ENCODE data around the gene ATP10B.
A peak's percentile ranks its signal among the peaks of the same experiment; 100 is the strongest.

The ATP10B gene

DNA sequence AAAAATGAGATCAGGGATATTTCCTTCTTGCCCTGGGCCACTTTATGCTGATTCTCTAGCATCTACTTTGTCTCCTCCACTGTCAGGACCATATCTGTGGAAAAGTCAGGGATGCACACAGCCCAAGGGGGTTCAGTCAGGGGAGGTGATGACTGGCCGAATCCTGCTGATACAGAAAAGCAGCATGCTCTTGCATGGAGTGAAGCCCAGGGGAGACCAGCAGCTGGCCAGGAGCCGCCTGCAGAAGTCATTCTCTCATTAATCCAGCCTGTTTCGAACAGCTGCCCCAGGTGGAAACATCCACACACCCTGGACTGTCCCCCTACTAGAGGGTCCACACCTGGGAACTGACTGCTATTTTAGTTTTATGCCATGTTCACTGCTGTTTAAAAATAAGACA, 177.1 kb downstream of the ATP10B start:
- H3K36me3 ChIP-seq (ENCODE audit: control insufficient read depth in 1 of 2, insufficient read depth in 2 of 2, low read length in 2 of 2) = no peaks in the 10 kb centered on the region
- no peaks in the 10 kb centered on the region for H3K4me1 ChIP-seq (ENCODE audit: control insufficient read depth in 1 of 2, insufficient read depth in 2 of 2, low read length in 2 of 2)
- no peak overlapping the region for H3K27ac ChIP-seq (ENCODE audit: low read length)
- no peak overlapping the region for H3K4me3 ChIP-seq (ENCODE audit: low read depth in 1 of 2, low read length in 2 of 2)
- H3K27me3 ChIP-seq (ENCODE audit: low read depth, low read length) = no peaks in the 10 kb centered on the region
- H3K9me3 ChIP-seq (ENCODE audit: control insufficient read depth in 1 of 2, low read length in 2 of 2) = no peaks in the 10 kb centered on the region

DNA sequence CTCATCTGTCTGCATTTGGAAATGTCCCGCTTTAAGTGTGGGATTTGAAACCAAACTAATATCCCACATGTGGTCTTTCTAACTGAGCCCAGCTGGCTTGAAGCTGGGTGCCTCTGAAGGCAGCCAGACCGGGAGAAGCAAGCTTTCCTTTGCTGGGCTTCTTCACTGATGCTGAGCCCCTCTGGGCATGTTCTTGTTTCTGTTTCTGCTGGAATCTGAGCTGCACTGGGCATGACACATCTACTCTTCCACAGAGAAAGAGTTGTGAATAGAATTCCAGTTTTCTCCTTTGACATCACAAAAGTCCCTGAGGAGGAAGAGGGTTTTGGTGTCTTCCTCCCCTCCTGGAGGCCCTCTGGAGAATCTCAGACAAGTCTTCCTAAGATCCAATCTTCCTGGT, 179.5 kb downstream of the ATP10B start:
- no peaks in the 10 kb centered on the region for H3K27me3 ChIP-seq (ENCODE audit: low read depth, low read length)
- no peaks in the 10 kb centered on the region for H3K9me3 ChIP-seq (ENCODE audit: control insufficient read depth in 1 of 2, low read length in 2 of 2)

DNA sequence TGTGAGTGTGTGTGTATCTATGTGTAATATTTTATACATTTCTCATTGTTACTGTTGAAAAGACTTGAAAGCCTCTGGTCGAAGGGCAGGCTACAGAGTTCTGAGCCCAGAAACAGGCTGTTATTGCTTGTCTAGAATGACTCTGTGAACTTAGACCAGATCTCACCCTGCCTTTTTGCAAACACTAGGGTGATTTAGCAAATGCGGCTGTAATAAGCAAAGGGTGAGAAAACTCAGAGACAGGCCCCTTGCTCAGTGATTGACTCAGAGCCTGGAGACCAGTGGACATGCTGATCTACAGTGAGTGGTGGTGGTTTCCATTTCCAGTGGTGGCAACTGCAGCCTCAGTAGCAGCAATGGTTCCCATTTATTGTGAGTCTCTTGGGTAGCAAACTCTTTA, 183.7 kb downstream of the ATP10B start:
- Histone ChIP-seq H3K9me3 (ENCODE audit: control insufficient read depth in 1 of 2, low read length in 2 of 2) (no peaks in the 10 kb centered on the region), H3K27me3 (ENCODE audit: low read depth, low read length) (no peaks in the 10 kb centered on the region), H3K27ac (ENCODE audit: low read length) (no peak overlapping the region), H3K4me1 (ENCODE audit: control insufficient read depth in 1 of 2, insufficient read depth in 2 of 2, low read length in 2 of 2) (no peaks in the 10 kb centered on the region), H3K36me3 (ENCODE audit: control insufficient read depth in 1 of 2, insufficient read depth in 2 of 2, low read length in 2 of 2) (no peaks in the 10 kb centered on the region), H3K4me3 (ENCODE audit: low read depth in 1 of 2, low read length in 2 of 2) (no peak overlapping the region)

More for the DNA sequence above, 179.5 kb downstream of the ATP10B start:
- H3K4me3 ChIP-seq (ENCODE audit: low read depth in 1 of 2, low read length in 2 of 2) = no peak overlapping the region
- H3K36me3 ChIP-seq (ENCODE audit: control insufficient read depth in 1 of 2, insufficient read depth in 2 of 2, low read length in 2 of 2) = no peaks in the 10 kb centered on the region
- H3K4me1 ChIP-seq (ENCODE audit: control insufficient read depth in 1 of 2, insufficient read depth in 2 of 2, low read length in 2 of 2) = no peaks in the 10 kb centered on the region
- no peak overlapping the region for H3K27ac ChIP-seq (ENCODE audit: low read length)

DNA sequence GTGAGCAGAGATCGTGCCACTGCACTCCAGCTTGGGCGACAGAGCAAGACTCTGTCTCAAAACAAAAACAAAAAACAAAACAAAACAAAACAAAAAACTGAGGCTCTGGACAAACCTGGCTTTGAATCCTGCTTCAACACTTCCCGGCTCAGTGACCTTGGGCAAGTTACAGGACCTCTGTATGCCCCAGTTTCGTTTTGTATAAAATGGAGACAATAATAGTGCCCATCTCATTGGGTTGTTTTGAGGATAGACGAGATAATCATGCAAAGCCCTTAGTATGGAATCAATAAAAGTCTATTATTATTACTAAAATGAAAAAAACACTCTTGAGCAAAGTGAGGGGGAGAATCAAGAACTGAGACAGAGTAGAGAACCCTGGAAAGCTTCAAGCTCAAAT, 184.9 kb downstream of the ATP10B start:
- Histone ChIP-seq H3K27ac (ENCODE audit: low read length) (no peak overlapping the region), H3K9me3 (ENCODE audit: control insufficient read depth in 1 of 2, low read length in 2 of 2) (no peaks in the 10 kb centered on the region), H3K4me1 (ENCODE audit: control insufficient read depth in 1 of 2, insufficient read depth in 2 of 2, low read length in 2 of 2) (no peaks in the 10 kb centered on the region), H3K4me3 (ENCODE audit: low read depth in 1 of 2, low read length in 2 of 2) (no peak overlapping the region), H3K36me3 (ENCODE audit: control insufficient read depth in 1 of 2, insufficient read depth in 2 of 2, low read length in 2 of 2) (no peaks in the 10 kb centered on the region), H3K27me3 (ENCODE audit: low read depth, low read length) (no peaks in the 10 kb centered on the region)

DNA sequence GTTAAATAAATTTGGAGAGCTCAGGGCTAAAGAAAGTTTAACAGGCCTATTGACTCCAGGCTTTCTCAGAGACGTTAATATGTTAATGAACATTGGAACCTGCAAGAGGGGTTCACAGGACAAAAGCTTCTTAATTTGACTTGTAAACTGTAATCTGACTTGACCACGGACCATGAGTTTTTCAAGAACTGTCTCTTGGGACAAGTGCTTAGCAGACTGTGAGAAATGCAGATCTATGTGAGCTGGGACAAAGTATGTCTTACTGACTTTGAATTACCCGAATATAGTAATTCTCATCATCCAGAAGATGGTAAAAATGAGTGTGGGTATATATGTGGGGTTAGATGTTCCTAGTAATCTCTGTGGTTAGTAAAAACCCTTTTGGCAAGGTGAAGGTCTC, 186.6 kb downstream of the ATP10B start:
- H3K36me3 ChIP-seq (ENCODE audit: control insufficient read depth in 1 of 2, insufficient read depth in 2 of 2, low read length in 2 of 2) = no peaks in the 10 kb centered on the region
- no peak overlapping the region for H3K27ac ChIP-seq (ENCODE audit: low read length)
- no peak overlapping the region for H3K4me3 ChIP-seq (ENCODE audit: low read depth in 1 of 2, low read length in 2 of 2)
- no peaks in the 10 kb centered on the region for H3K4me1 ChIP-seq (ENCODE audit: control insufficient read depth in 1 of 2, insufficient read depth in 2 of 2, low read length in 2 of 2)
- no peaks in the 10 kb centered on the region for H3K9me3 ChIP-seq (ENCODE audit: control insufficient read depth in 1 of 2, low read length in 2 of 2)
- no peaks in the 10 kb centered on the region for H3K27me3 ChIP-seq (ENCODE audit: low read depth, low read length)

DNA sequence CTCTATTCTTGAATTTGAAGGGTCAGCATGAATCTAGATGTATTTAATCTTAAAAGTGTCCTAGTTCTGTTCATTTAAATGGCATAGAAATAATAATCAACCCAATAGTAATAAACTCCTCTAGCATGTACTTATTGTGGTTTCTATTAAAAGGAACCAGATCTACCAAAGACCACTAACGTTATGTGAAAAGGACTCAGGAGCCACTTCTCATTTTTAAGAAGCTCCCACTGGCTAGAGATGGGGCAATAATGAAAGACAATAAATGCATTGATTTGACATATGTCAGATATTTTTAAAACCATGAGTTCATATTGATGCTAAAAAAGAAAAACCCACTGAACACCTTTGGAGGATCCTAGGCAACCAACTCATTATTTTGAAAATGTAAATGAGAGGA, 191.9 kb downstream of the ATP10B start:
- no peak overlapping the region for H3K4me3 ChIP-seq (ENCODE audit: low read depth in 1 of 2, low read length in 2 of 2)
- peaks cover 0 to 2% of the 10 kb centered on the region in 2 donors for H3K4me1 ChIP-seq (ENCODE audit: control insufficient read depth in 1 of 2, insufficient read depth in 2 of 2, low read length in 2 of 2)
- H3K9me3 ChIP-seq (ENCODE audit: control insufficient read depth in 1 of 2, low read length in 2 of 2) = no peaks in the 10 kb centered on the region
- no peaks in the 10 kb centered on the region for H3K36me3 ChIP-seq (ENCODE audit: control insufficient read depth in 1 of 2, insufficient read depth in 2 of 2, low read length in 2 of 2)
- no peaks in the 10 kb centered on the region for H3K27me3 ChIP-seq (ENCODE audit: low read depth, low read length)
- H3K27ac ChIP-seq (ENCODE audit: low read length) = no peak overlapping the region

DNA sequence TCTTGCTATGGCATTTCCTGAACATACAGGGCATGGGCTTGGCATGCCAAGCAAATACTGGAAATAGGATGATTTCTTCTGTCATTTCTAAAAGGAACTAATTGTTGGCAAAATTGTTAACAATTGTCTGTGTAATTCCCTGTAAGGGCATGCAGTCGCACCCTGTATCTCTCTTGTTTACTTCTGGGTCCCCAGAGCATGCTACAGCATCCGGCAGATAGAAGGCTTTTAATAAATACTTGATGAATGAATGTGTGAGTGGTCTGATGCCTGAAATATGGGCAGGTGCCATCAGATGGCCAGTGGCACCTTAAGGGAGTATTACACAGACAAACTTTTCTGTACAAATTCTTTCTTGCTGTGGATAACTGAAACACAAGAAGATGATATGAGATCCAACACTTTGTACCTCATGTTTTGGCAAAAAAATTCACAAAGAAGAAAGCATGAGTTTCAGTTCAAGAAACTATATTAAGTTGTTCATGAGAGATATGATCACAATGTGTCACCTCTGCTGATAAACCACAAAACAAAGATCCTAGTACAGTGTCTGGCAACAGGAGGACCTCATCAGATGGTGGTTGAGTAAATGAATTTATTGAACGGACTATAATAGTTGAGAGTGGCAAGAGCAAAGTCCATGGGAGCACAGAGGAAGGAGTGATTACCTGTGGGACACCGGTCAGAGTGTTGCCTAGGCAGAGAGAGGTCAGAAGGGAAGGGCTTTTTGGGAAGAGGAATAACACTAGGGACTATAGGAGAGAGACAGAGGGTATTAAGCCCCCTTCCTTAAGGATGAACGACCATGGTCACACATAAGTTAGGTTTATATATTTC, 194.2 kb downstream of the ATP10B start:
- no peak overlapping the region for H3K4me3 ChIP-seq (ENCODE audit: low read depth in 1 of 2, low read length in 2 of 2)
- peaks cover 0 to 2% of the 10 kb centered on the region in 2 donors for H3K4me1 ChIP-seq (ENCODE audit: control insufficient read depth in 1 of 2, insufficient read depth in 2 of 2, low read length in 2 of 2)
- no peaks in the 10 kb centered on the region for H3K9me3 ChIP-seq (ENCODE audit: control insufficient read depth in 1 of 2, low read length in 2 of 2)
- no peaks in the 10 kb centered on the region for H3K27me3 ChIP-seq (ENCODE audit: low read depth, low read length)
- H3K36me3 ChIP-seq (ENCODE audit: control insufficient read depth in 1 of 2, insufficient read depth in 2 of 2, low read length in 2 of 2) = no peaks in the 10 kb centered on the region
- no peak overlapping the region for H3K27ac ChIP-seq (ENCODE audit: low read length)

DNA sequence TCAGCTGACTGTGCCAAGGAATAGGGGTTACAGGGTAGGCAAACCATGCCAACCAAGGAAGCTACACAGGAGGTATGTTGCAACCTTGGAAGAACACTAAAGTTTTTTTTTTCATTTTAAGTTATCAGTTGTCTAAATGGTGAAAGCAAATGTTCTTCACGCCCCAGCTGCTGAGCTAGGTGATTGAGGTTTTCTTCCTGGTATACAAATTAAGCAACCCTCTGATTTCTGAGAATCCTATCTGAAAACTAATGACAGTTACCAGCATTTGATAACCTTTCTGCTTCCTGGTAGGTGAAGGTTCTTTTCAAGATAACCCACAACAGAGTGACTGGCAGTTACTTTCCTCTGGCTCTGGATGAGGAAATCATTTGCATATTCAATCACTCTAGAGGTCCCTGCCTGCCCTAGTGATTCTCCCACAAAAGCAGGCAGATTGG, 194.9 kb downstream of the ATP10B start:
- no peaks in the 10 kb centered on the region for H3K9me3 ChIP-seq (ENCODE audit: control insufficient read depth in 1 of 2, low read length in 2 of 2)
- no peak overlapping the region for H3K4me3 ChIP-seq (ENCODE audit: low read depth in 1 of 2, low read length in 2 of 2)
- no peaks in the 10 kb centered on the region for H3K27me3 ChIP-seq (ENCODE audit: low read depth, low read length)
- peak overlapping the region; percentile 31 for H3K27ac ChIP-seq (ENCODE audit: low read length)
- H3K4me1 ChIP-seq (ENCODE audit: control insufficient read depth in 1 of 2, insufficient read depth in 2 of 2, low read length in 2 of 2) = peaks cover 0 to 2% of the 10 kb centered on the region in 2 donors
- no peaks in the 10 kb centered on the region for H3K36me3 ChIP-seq (ENCODE audit: control insufficient read depth in 1 of 2, insufficient read depth in 2 of 2, low read length in 2 of 2)

DNA sequence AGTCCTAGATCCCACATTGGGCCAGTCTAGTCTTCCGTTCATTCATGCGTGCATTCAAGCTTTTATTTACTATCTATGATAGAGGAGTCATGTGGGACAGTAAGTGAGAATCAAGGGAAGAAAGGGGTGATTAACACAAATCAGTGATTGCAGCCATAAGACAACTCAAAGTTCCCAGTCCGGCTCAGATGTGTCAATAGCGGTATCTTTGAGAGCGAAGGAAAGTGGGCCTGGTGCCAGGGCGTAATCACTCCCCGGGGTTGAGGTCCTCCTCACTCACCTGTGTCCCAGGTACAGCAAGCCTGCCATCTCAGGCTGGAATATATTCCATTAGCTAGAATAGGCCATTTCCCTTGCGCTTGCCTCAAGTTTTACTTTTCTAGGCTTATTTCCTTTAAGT, 196.3 kb downstream of the ATP10B start:
- Histone ChIP-seq H3K4me3 (ENCODE audit: low read depth in 1 of 2, low read length in 2 of 2) (no peak overlapping the region), H3K27me3 (ENCODE audit: low read depth, low read length) (no peaks in the 10 kb centered on the region), H3K27ac (ENCODE audit: low read length) (no peak overlapping the region), H3K36me3 (ENCODE audit: control insufficient read depth in 1 of 2, insufficient read depth in 2 of 2, low read length in 2 of 2) (no peaks in the 10 kb centered on the region), H3K4me1 (ENCODE audit: control insufficient read depth in 1 of 2, insufficient read depth in 2 of 2, low read length in 2 of 2) (peaks cover 0 to 2% of the 10 kb centered on the region in 2 donors), H3K9me3 (ENCODE audit: control insufficient read depth in 1 of 2, low read length in 2 of 2) (no peaks in the 10 kb centered on the region)

DNA sequence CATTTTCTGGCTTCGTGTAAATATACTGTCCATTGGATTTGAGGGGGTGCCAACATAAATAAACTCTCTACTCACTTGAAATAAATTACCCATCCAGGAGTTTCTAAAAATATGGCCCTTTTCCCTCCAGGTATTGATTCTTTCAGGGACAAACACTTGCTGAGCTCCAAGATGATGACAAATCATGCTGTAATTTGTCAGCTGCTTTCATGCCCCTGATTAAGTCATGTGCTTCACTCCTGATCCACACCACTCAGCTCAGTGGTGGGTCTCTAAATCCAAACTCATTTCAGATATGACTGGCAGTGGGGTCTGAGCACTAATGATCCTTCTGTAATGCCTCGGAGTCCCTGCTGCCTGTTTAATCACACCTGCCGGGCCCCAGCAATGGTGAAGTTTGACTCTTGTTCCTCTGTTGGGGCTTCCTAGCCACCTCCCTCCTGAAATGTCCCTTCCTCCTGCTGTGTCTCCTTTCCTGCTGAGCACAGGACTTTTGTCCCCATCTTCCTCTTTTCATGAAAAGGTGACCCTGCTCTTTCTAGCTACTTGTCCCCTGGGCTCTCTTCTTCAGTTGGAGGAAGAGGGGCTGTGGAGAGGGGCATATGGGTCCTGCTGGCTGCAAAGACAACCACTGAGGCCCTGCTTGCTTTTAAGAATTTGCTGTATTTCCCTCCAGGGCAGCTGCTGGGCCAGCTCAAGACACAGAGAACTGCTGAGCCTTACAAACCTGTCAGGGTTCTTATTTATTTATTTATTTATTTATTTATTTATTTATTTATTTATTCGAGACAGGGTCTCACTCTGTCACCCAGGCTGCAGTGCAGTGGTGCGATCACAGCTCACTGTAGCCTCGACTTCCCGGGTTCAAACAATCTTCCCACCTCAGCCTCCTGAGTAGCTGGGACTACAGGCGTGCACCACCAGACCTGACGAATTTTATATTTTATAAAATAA, 200.0 kb downstream of the ATP10B start:
- Histone ChIP-seq H3K27ac (ENCODE audit: low read length) (no peak overlapping the region), H3K9me3 (ENCODE audit: control insufficient read depth in 1 of 2, low read length in 2 of 2) (no peaks in the 10 kb centered on the region), H3K27me3 (ENCODE audit: low read depth, low read length) (no peaks in the 10 kb centered on the region), H3K36me3 (ENCODE audit: control insufficient read depth in 1 of 2, insufficient read depth in 2 of 2, low read length in 2 of 2) (no peaks in the 10 kb centered on the region), H3K4me3 (ENCODE audit: low read depth in 1 of 2, low read length in 2 of 2) (no peak overlapping the region), H3K4me1 (ENCODE audit: control insufficient read depth in 1 of 2, insufficient read depth in 2 of 2, low read length in 2 of 2) (peaks cover 0 to 2% of the 10 kb centered on the region in 2 donors)

DNA sequence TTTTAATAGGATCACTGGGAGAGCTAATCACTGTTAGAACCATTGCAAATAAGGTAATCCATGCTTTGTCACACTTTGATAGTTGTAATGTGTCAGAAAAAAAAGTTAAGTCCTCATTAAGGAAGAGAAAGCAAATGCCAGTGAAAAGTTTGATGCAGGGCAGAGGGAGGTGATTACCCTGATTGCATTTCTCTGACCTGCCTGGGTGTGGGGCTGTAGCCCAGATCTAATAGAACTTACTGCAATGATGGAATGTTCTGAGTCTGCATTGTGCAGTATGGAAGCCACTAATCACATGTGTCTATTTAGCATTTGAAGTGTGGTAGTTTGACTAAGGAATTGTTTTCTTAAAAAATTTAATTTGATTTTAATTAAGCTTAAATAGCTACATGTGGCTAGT, 202.7 kb downstream of the ATP10B start:
- H3K9me3 ChIP-seq (ENCODE audit: control insufficient read depth in 1 of 2, low read length in 2 of 2) = no peaks in the 10 kb centered on the region
- H3K4me3 ChIP-seq (ENCODE audit: low read depth in 1 of 2, low read length in 2 of 2) = no peak overlapping the region
- H3K4me1 ChIP-seq (ENCODE audit: control insufficient read depth in 1 of 2, insufficient read depth in 2 of 2, low read length in 2 of 2) = no peaks in the 10 kb centered on the region
- no peaks in the 10 kb centered on the region for H3K27me3 ChIP-seq (ENCODE audit: low read depth, low read length)
- H3K36me3 ChIP-seq (ENCODE audit: control insufficient read depth in 1 of 2, insufficient read depth in 2 of 2, low read length in 2 of 2) = no peaks in the 10 kb centered on the region
- H3K27ac ChIP-seq (ENCODE audit: low read length) = no peak overlapping the region

Measured in muscle layer of duodenum (tissue), 2 donors.